Trophoblast cell (in vitro differentiated cells and primary cell): ENCODE measurements around the gene DNAJB6.

Experiments used
- DNase-seq, 2 donors: peaks; one replicate each; pipeline ENCODE4 v3.0.0-alpha.2; 2016
- H2AFZ ChIP-seq: 2 replicates; pipeline ENCODE4 v1.6.1; 2013; ENCODE audit warnings: low read length, moderate library complexity, mild to moderate bottlenecking; ENCODE audit not compliant: insufficient read depth, poor library complexity
- H2AK5ac ChIP-seq: 2 replicates; pipeline ENCODE4 v1.6.1; 2013; ENCODE audit warnings: mild to moderate bottlenecking, low read length
- H2BK120ac ChIP-seq: 2 replicates; pipeline ENCODE4 v1.6.1; 2013; ENCODE audit warnings: low read length, mild to moderate bottlenecking, moderate library complexity; ENCODE audit not compliant: insufficient read depth, poor library complexity
- H2BK12ac ChIP-seq: 2 replicates; pipeline ENCODE4 v1.6.1; 2013; ENCODE audit warnings: mild to moderate bottlenecking, low read length, moderate library complexity
- H2BK5ac ChIP-seq: 2 replicates; pipeline ENCODE4 v1.6.1; 2013; ENCODE audit warnings: low read length, low read depth, moderate library complexity, mild to moderate bottlenecking; ENCODE audit not compliant: poor library complexity
- H3K14ac ChIP-seq: 2 replicates; pipeline ENCODE4 v1.6.1; 2013; ENCODE audit warnings: mild to moderate bottlenecking, low read length
- H3K18ac ChIP-seq: 2 replicates; pipeline ENCODE4 v1.6.1; 2013; ENCODE audit warnings: mild to moderate bottlenecking, low read length
- H3K23ac ChIP-seq: 2 replicates; pipeline ENCODE4 v1.6.1; 2013; ENCODE audit warnings: low read length
- H3K27ac ChIP-seq: 2 replicates; pipeline ENCODE4 v1.5.1; 2013; ENCODE audit warnings: low read depth, mild to moderate bottlenecking, inconsistent platforms, low read length, moderate library complexity
- H3K27me3 ChIP-seq: 2 replicates; pipeline ENCODE4 v1.6.1; 2013; ENCODE audit warnings: inconsistent platforms, mild to moderate bottlenecking, low read length, moderate library complexity; ENCODE audit not compliant: insufficient read depth
- H3K36me3 ChIP-seq, 2 experiments: 1 replicate in 1 of 2; 2 replicates in 1 of 2; pipeline ENCODE4 v1.6.1; 2013; ENCODE audit warnings: low read length in 2 of 2, mild to moderate bottlenecking in 2 of 2, moderate library complexity in 1 of 2; ENCODE audit not compliant: insufficient read depth in 2 of 2, control insufficient read depth in 1 of 2
- H3K4ac ChIP-seq: 2 replicates; pipeline ENCODE4 v1.6.1; 2013; ENCODE audit warnings: low read depth, mild to moderate bottlenecking, low read length, moderate library complexity
- H3K4me1 ChIP-seq, 2 experiments: 1 replicate in 1 of 2; 2 replicates in 1 of 2; pipeline ENCODE4 v1.6.1; 2013; ENCODE audit warnings: low read length in 2 of 2, mild to moderate bottlenecking in 2 of 2, moderate library complexity in 1 of 2; ENCODE audit not compliant: insufficient read depth in 2 of 2, control insufficient read depth in 1 of 2
- H3K4me2 ChIP-seq: 2 replicates; pipeline ENCODE4 v1.6.1; 2013; ENCODE audit warnings: inconsistent platforms, mild to moderate bottlenecking, low read length, moderate library complexity
- H3K4me3 ChIP-seq: 2 replicates; pipeline ENCODE4 v1.5.1; 2013; ENCODE audit warnings: mild to moderate bottlenecking, low read depth, low read length, inconsistent platforms
- H3K79me1 ChIP-seq: one replicate; pipeline ENCODE4 v1.6.1; 2013; ENCODE audit warnings: low read length
- H3K79me2 ChIP-seq: 2 replicates; pipeline ENCODE4 v1.6.1; 2013; ENCODE audit warnings: low read length, mild to moderate bottlenecking; ENCODE audit not compliant: control insufficient read depth, insufficient read depth, poor library complexity
- H3K9ac ChIP-seq: 2 replicates; pipeline ENCODE4 v1.6.1; 2013; ENCODE audit warnings: mild to moderate bottlenecking, low read length
- H3K9me3 ChIP-seq: 2 replicates; pipeline ENCODE4 v1.6.1; 2013; ENCODE audit warnings: low read depth, mild to moderate bottlenecking, control low read depth, inconsistent platforms, low read length; ENCODE audit not compliant: insufficient read depth
- H4K12ac ChIP-seq: 2 replicates; pipeline ENCODE4 v1.6.1; 2013; ENCODE audit warnings: low read depth, mild to moderate bottlenecking, low read length, moderate library complexity
- H4K8ac ChIP-seq: 2 replicates; pipeline ENCODE4 v1.6.1; 2013; ENCODE audit warnings: low read depth, mild to moderate bottlenecking, low read length, moderate library complexity
- H4K91ac ChIP-seq: one replicate; pipeline ENCODE4 v1.6.1; 2013; ENCODE audit warnings: low read depth, mild to moderate bottlenecking, low read length, moderate library complexity
- WGBS: extraction: QIAGEN DNeasy Blood & Tissue Kit; methylation state at CpG from one replicate; pipeline ENCODE4 v1.1.7; 2013; ENCODE audit warnings: missing lambda C conversion rate; ENCODE audit not compliant: insufficient read length, insufficient coverage; ENCODE audit errors: extremely low coverage; 5-methylcytosine and 5-hydroxymethylcytosine counted together

DNAJB6 gene

DNA sequence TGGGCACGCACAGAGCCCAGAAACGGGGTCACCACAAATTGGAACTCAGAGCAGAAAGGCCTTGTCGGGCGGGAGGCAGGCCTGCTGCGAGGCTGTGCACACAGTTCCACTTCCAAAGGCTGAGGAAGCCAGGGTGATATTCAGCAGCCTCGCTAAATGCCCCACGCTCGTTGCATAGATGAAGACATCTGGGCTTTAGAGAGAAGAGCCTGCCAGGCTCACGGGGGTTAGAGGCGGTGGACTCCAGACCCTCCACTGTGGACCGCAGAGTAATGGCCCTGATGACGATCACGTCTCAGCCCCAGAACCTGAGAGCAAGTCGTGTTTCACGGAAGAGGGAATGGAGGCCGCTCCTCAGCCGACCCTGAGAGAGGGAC is 104.2 kb downstream of the DNAJB6 start:
- H3K4me2 ChIP-seq, result no peak overlapping the region
- no peaks in the 10 kb centered on the region for H3K27me3 ChIP-seq
- H3K4me1 ChIP-seq, result no peaks in the 10 kb centered on the region
- H3K18ac ChIP-seq, result no peak overlapping the region
- no peaks in the 10 kb centered on the region for H3K36me3 ChIP-seq
- H4K91ac ChIP-seq, result no peak overlapping the region
- H2BK12ac ChIP-seq, result no peak overlapping the region
- H2BK5ac ChIP-seq, result no peak overlapping the region
- no peak overlapping the region for H4K8ac ChIP-seq
- no peak overlapping the region for H3K4me3 ChIP-seq
- H2AFZ ChIP-seq, result no peak overlapping the region
- H3K23ac ChIP-seq, result no peak overlapping the region
- no peaks in the 10 kb centered on the region for H3K79me1 ChIP-seq
- H3K9me3 ChIP-seq, result peaks cover 36% of the 10 kb centered on the region
- no peak for DNase-seq
- no peak overlapping the region for H3K4ac ChIP-seq
- no peak overlapping the region for H3K14ac ChIP-seq
- H3K27ac ChIP-seq, result no peak overlapping the region
- WGBS, result no CpG with 5 or more reads among the region's 17 CpGs
- no peaks in the 10 kb centered on the region for H3K79me2 ChIP-seq
- H3K9ac ChIP-seq, result no peak overlapping the region
- no peak overlapping the region for H2AK5ac ChIP-seq
- no peak overlapping the region for H2BK120ac ChIP-seq
- H4K12ac ChIP-seq, result no peak overlapping the region

DNA sequence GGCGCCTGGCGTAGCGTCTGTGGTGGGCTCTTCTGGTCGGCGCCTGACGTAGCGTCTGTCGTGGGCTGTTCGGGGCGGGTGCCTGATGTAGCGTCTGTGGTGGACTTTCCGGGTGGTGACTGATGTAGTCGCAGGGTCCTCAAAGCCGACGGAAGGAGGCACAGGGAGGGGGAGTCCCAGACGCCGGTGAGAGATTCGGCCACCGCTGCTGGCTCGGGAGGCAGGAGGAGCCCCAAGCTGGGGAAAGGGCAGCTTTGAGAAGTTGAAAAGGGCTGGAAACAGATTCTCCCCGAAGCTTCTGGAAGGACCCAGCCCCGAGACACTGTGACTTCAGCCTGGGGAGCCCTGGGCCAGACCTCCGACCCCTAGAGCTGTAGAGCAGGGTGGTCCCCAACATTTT is 105.7 kb downstream of the DNAJB6 start:
- DNase-seq, result no peak
- Histone ChIP-seq H3K4me3 (no peak overlapping the region), H3K4ac (no peak overlapping the region), H2AFZ (no peak overlapping the region), H3K23ac (no peak overlapping the region), H3K27ac (no peak overlapping the region), H3K36me3 (no peaks in the 10 kb centered on the region), H4K91ac (no peak overlapping the region), H3K18ac (no peak overlapping the region), H3K14ac (no peak overlapping the region), H3K79me1 (no peaks in the 10 kb centered on the region), H2BK12ac (no peak overlapping the region), H4K8ac (no peak overlapping the region), H3K79me2 (no peaks in the 10 kb centered on the region), H2BK5ac (no peak overlapping the region), H2BK120ac (no peak overlapping the region), H3K4me2 (no peak overlapping the region), H3K9ac (no peak overlapping the region), H4K12ac (no peak overlapping the region), H3K4me1 (no peaks in the 10 kb centered on the region), H2AK5ac (no peak overlapping the region), H3K9me3 (peaks cover 36% of the 10 kb centered on the region), H3K27me3 (no peaks in the 10 kb centered on the region)
- no CpG with 5 or more reads among the region's 23 CpGs for WGBS

DNA sequence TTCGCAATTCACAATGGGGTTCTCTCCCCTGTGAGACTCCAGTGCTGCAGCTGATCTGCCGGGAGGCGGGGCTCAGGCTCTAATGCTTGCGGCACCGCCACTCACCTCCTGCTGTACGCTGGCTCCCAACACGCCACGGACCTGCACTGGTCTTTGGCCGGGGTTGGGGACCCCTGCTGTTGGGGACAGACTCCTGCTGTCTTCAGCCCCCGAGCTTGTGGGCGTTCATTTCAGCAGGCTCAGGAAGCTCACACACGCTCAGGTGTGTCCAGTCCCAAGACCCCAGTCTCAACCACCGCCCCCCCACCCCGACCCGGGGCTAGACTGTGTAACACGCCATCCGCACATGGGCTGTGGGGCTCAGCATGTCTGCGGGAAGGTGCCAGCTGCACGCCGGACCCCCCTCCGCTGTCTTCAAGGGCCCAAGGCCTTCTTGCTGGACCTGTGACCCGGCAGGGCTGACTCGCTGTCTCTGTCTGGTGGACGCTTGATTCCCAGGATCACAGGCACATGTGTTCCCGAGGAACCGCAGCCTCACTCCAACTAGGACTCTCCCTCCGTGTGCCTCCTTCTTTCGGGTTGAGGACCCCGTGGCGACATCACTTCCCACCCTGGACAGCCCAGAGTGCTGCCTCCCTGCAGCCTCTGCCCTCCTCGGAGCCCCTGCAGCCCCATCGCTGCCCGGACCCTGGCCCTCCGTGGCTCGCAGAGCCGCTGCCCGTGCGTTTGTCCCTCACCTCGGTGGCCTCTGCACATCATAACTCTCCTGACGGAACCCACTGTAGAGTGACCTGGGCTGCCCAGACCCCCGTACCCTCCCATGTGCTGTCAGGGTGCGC is 106.4 kb downstream of the DNAJB6 start:
- no peaks in the 10 kb centered on the region for H3K27me3 ChIP-seq
- H2BK5ac ChIP-seq, result no peak overlapping the region
- H3K18ac ChIP-seq, result no peak overlapping the region
- no peak overlapping the region for H3K4me3 ChIP-seq
- H3K79me2 ChIP-seq, result no peaks in the 10 kb centered on the region
- H3K9ac ChIP-seq, result no peak overlapping the region
- H2AK5ac ChIP-seq, result no peak overlapping the region
- no peak overlapping the region for H4K91ac ChIP-seq
- no peak overlapping the region for H3K23ac ChIP-seq
- no peaks in the 10 kb centered on the region for H3K4me1 ChIP-seq
- H2BK120ac ChIP-seq, result no peak overlapping the region
- H3K4me2 ChIP-seq, result no peak overlapping the region
- DNase-seq, result no peak
- no peak overlapping the region for H3K4ac ChIP-seq
- no peak overlapping the region for H3K14ac ChIP-seq
- no peaks in the 10 kb centered on the region for H3K79me1 ChIP-seq
- no peak overlapping the region for H4K8ac ChIP-seq
- H4K12ac ChIP-seq, result no peak overlapping the region
- WGBS, result no CpG with 5 or more reads among the region's 42 CpGs
- no peaks in the 10 kb centered on the region for H3K36me3 ChIP-seq
- H2BK12ac ChIP-seq, result no peak overlapping the region
- no peak overlapping the region for H2AFZ ChIP-seq
- H3K9me3 ChIP-seq, result peaks cover 36% of the 10 kb centered on the region
- H3K27ac ChIP-seq, result no peak overlapping the region

- H3K79me1 ChIP-seq, result no peaks in the 10 kb centered on the region
- H3K4me2 ChIP-seq, result no peak overlapping the region
- H2AFZ ChIP-seq, result no peak overlapping the region
- H2BK5ac ChIP-seq, result no peak overlapping the region
- H3K18ac ChIP-seq, result no peak overlapping the region
- H4K91ac ChIP-seq, result no peak overlapping the region
- WGBS, result no CpG with 5 or more reads among the region's 27 CpGs
- no peak overlapping the region for H2AK5ac ChIP-seq
- H3K27ac ChIP-seq, result no peak overlapping the region
- DNase-seq, result no peak
- H4K12ac ChIP-seq, result no peak overlapping the region
- H3K23ac ChIP-seq, result no peak overlapping the region
- no peak overlapping the region for H3K4ac ChIP-seq
- no peak overlapping the region for H3K4me3 ChIP-seq
- no peak overlapping the region for H4K8ac ChIP-seq
- H3K27me3 ChIP-seq, result no peaks in the 10 kb centered on the region
- H3K4me1 ChIP-seq, result no peaks in the 10 kb centered on the region
- H2BK120ac ChIP-seq, result no peak overlapping the region
- H3K9me3 ChIP-seq, result peaks cover 31% of the 10 kb centered on the region
- no peaks in the 10 kb centered on the region for H3K79me2 ChIP-seq
- H2BK12ac ChIP-seq, result no peak overlapping the region
- no peaks in the 10 kb centered on the region for H3K36me3 ChIP-seq
- no peak overlapping the region for H3K14ac ChIP-seq
- no peak overlapping the region for H3K9ac ChIP-seq
Observed at GRCh38 chr7:157444011-157444842, 107.4 kb downstream of the DNAJB6 start.
